Astrocyte (in vitro differentiated cells and primary cell): ENCODE results near the gene STOML1.

Experiments
- CTCF ChIP-seq: IDR thresholded peaks from 2 replicates; pipeline ENCODE4 v1.5.1; 2011; ENCODE audit warnings: low read depth, mild to moderate bottlenecking, inconsistent platforms, low read length, moderate library complexity; ENCODE audit not compliant: insufficient read depth
- EZH2 ChIP-seq: IDR thresholded peaks from 2 replicates; pipeline ENCODE4 v1.6.1; 2012; ENCODE audit warnings: mild to moderate bottlenecking, low read length, inconsistent platforms; ENCODE audit not compliant: insufficient read depth

- TF ChIP-seq CTCF (no peak), EZH2 (no peak)
These were observed 36.6 kb upstream of the STOML1 start for GRCh38 chr15:74028646-74029045.
